Keratinocyte (primary cell): ENCODE results near the gene RAMACL. TPM values are rescaled to one million over a fixed set of nuclear protein-coding genes. Genes with fewer than 3 reads are reported as not detected.

ENCODE experiments used
- DNase-seq: peaks from one replicate; pipeline ENCODE4 v3.0.0-alpha.2; 2011; ENCODE audit warnings: low read depth, missing footprints, low spot score
- FAIRE-seq: peaks from 2 replicates; lab custom pipeline; 2011; peaks lifted over from hg19 to GRCh38; lab: Jason Lieb, UNC
- H2AFZ ChIP-seq: 2 replicates; pipeline ENCODE4 v1.6.0; 2012; ENCODE audit warnings: low read length, control low read depth, inconsistent platforms; ENCODE audit not compliant: control insufficient read depth
- H3K27ac ChIP-seq: 2 replicates; pipeline ENCODE4 v1.5.1; 2011; ENCODE audit warnings: low read length; ENCODE audit not compliant: control insufficient read depth, insufficient read depth
- H3K27me3 ChIP-seq: 3 replicates; pipeline ENCODE4 v1.6.0; 2011; ENCODE audit warnings: low read length; ENCODE audit not compliant: control insufficient read depth, insufficient read depth; ENCODE audit errors: extremely low read depth
- H3K36me3 ChIP-seq, 2 experiments: 2 replicates in 1 of 2; 3 replicates in 1 of 2; pipeline ENCODE4 v1.5.1; 2011; ENCODE audit warnings: low read length in 2 of 2, mild to moderate bottlenecking in 1 of 2; ENCODE audit not compliant: control insufficient read depth in 2 of 2, insufficient read depth in 2 of 2; ENCODE audit errors: extremely low read depth in 1 of 2
- H3K4me1 ChIP-seq: 3 replicates; pipeline ENCODE4 v1.5.1; 2011; ENCODE audit warnings: low read length; ENCODE audit not compliant: control insufficient read depth, insufficient read depth; ENCODE audit errors: extremely low read depth
- H3K4me2 ChIP-seq: 3 replicates; pipeline ENCODE4 v1.6.0; 2011; ENCODE audit warnings: low read depth, low read length; ENCODE audit not compliant: control insufficient read depth, insufficient read depth; ENCODE audit errors: extremely low read depth
- H3K4me3 ChIP-seq, 3 experiments: fragments of 200-600 bp in 1 of 3; sonication (generic) in 1 of 3; 2 replicates in 2 of 3; 3 replicates in 1 of 3; pipeline ENCODE4 v1.5.1; 2011 to 2016; ENCODE audit warnings: low read length in 3 of 3, mild to moderate bottlenecking in 3 of 3, control low read depth in 2 of 3, inconsistent platforms in 1 of 3, low read depth in 1 of 3, mixed read lengths in 1 of 3, mixed run types in 1 of 3, moderate library complexity in 1 of 3; ENCODE audit not compliant: control insufficient read depth in 2 of 3, insufficient read depth in 2 of 3; ENCODE audit errors: extremely low read depth in 1 of 3
- H3K79me2 ChIP-seq: 2 replicates; pipeline ENCODE4 v1.6.0; 2012; ENCODE audit warnings: low read length; ENCODE audit not compliant: control insufficient read depth, insufficient read depth
- H3K9ac ChIP-seq: 3 replicates; pipeline ENCODE4 v1.6.0; 2011; ENCODE audit warnings: low read length; ENCODE audit not compliant: control insufficient read depth, insufficient read depth; ENCODE audit errors: extremely low read depth
- H3K9me1 ChIP-seq: 3 replicates; pipeline ENCODE4 v1.6.0; 2011; ENCODE audit warnings: low read length; ENCODE audit not compliant: control insufficient read depth, insufficient read depth; ENCODE audit errors: extremely low read depth
- H3K9me3 ChIP-seq: 2 replicates; pipeline ENCODE4 v1.5.1; 2012; ENCODE audit warnings: low read depth, low read length; ENCODE audit not compliant: control insufficient read depth
- H4K20me1 ChIP-seq: 3 replicates; pipeline ENCODE4 v1.6.0; 2011; ENCODE audit warnings: low read length; ENCODE audit not compliant: control insufficient read depth, insufficient read depth; ENCODE audit errors: extremely low read depth
- EZH2 ChIP-seq: IDR thresholded peaks from one replicate; pipeline ENCODE4 v1.6.1; 2012; ENCODE audit warnings: inconsistent platforms, mild to moderate bottlenecking, low read length, moderate library complexity
- dilution Hi-C: fragments of 300-500 bp; cut with MboI; formaldehyde crosslinking; loops from one replicate; pipeline ENCODE4 v1.7.0; 2020; ENCODE audit warnings: low sequenced_read_pairs; ENCODE audit not compliant: extremely low pct_ligation_motif_present
- polyA plus RNA-seq, 5 experiments: library from polyadenylated mRNA; depleted of rRNA in 3 of 5; stranded (reverse) in 3 of 5; stranded (forward) in 1 of 5; unstranded in 1 of 5; fragments of >200 nt; gene quantifications; 1 replicate in 1 of 5; 2 replicates in 3 of 5; 3 replicates in 1 of 5; pipeline versions ENCODE4 v1.2.1 to v1.2.3, GENCODE V29; 2011 to 2012; ENCODE audit warnings: missing spikeins in 2 of 5, low read depth in 1 of 5, low replicate concordance in 1 of 5
- TF ChIP-seq, protein P1 (sequence below), 3 experiments: IDR thresholded peaks in 1 of 3; conservative IDR thresholded peaks in 1 of 3; optimal IDR thresholded peaks in 1 of 3; 2 replicates in 2 of 3; 3 replicates in 1 of 3; pipeline versions ENCODE3 to v1.5.1; 2011; ENCODE audit warnings: low read length in 3 of 3, mild to moderate bottlenecking in 3 of 3, moderate library complexity in 2 of 3, control low read depth in 1 of 3, inconsistent platforms in 1 of 3; ENCODE audit not compliant: insufficient read depth in 2 of 3; ENCODE audit errors: extremely low read depth in 1 of 3

The RAMACL gene
- polyA plus RNA-seq, 1 donor (not counting 4 experiments of a cell fraction or from before 2014, with no cell fraction given), result 5.3 TPM

DNA sequence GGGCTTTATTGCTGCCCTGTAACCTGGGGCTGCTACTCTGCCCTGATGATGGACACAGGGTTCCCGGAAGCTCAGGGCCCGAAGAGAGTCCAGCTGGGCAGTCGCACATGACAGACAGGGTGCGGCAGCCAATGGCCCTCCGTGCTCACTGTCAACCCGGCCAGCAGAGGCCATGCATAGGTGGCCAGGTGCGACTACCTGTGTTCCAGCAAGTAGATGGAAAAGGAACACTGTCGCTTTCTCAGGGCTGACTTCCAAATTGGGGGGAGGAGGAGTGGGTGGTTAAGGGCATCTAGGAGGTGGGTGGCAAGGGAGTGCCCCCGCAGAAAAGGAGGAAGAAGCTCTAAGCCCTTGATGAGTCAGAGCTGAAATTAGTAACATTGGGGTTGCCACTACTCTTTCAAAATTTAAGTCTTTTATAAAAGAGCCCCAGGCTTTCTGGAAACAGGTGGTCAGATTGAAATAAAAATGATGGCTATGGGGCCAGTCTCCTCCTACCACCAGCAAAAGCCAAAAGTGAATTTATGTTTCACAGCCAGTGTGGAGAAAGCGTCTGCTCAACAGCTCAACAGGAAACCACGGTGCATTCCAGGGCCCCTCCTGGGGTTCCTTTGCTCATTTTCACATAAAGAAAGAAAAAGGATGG, 2.3 kb upstream of the RAMACL start:
- no peak for DNase-seq
- H3K36me3 ChIP-seq, result no peaks in the 10 kb centered on the region
- H4K20me1 ChIP-seq, result no peaks in the 10 kb centered on the region
- H3K79me2 ChIP-seq, result no peaks in the 10 kb centered on the region
- no peaks in the 10 kb centered on the region for H3K9me3 ChIP-seq
- no peak overlapping the region for H3K4me2 ChIP-seq
- no peaks in the 10 kb centered on the region for H3K4me1 ChIP-seq
- H3K9ac ChIP-seq, result no peak overlapping the region
- TF ChIP-seq EZH2, result no peak
- TF ChIP-seq, protein P1, sequence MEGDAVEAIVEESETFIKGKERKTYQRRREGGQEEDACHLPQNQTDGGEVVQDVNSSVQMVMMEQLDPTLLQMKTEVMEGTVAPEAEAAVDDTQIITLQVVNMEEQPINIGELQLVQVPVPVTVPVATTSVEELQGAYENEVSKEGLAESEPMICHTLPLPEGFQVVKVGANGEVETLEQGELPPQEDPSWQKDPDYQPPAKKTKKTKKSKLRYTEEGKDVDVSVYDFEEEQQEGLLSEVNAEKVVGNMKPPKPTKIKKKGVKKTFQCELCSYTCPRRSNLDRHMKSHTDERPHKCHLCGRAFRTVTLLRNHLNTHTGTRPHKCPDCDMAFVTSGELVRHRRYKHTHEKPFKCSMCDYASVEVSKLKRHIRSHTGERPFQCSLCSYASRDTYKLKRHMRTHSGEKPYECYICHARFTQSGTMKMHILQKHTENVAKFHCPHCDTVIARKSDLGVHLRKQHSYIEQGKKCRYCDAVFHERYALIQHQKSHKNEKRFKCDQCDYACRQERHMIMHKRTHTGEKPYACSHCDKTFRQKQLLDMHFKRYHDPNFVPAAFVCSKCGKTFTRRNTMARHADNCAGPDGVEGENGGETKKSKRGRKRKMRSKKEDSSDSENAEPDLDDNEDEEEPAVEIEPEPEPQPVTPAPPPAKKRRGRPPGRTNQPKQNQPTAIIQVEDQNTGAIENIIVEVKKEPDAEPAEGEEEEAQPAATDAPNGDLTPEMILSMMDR (optimal IDR thresholded peaks at IDR 0.05 in 1 of 3, IDR thresholded peaks at IDR 0.05 in 1 of 3, conservative IDR thresholded peaks at IDR 0.05 in 1 of 3; ENCODE audit: extremely low read depth in 1 of 3, insufficient read depth in 2 of 3, low read length in 3 of 3), result no peak
- no peak overlapping the region for H3K27ac ChIP-seq
- no peak for FAIRE-seq
- dilution Hi-C loops, result no loop called here
- no peak overlapping the region for H3K4me3 ChIP-seq
- no peaks in the 10 kb centered on the region for H3K27me3 ChIP-seq
- H2AFZ ChIP-seq, result no peak overlapping the region
- peaks cover 3% of the 10 kb centered on the region for H3K9me1 ChIP-seq

DNA sequence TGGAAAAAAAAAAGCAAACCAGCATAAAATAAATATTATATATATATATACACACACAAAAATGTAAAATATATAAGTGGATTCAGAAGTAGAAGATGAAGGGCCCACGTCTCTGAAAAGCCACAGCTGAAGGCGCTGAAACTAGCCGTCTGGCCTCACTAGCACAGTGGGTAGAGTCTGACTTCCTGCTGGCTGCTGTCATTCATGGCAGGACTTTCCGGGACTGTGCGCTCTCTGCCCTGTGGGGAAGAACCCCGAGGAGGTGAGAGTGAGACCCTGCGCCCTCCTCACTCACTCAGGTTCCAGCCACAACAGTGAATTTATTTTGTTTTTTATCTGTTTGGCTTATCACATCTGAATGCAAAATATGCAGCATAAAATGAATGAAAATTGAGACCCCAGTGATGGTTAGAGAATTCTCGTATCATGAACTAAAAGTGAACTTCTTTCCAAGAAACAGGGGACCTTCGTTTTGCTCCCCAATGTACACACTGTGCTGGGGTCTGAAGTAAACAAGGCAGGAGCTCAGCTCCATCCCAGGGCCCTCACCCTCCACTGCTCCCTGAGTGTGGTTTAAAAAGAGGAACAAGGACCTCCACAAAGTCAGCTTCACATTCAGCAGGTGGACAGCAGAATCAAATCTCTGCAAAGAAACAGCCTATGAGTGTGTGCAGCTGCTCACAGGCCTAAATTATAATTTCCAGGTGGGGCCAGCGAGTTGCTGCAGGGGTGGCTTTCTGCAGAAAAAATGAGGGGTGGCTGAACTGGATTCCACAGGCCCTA, 1.3 kb upstream of the RAMACL start:
- Histone ChIP-seq H3K4me2 (no peak overlapping the region), H3K36me3 (no peaks in the 10 kb centered on the region), H3K79me2 (no peaks in the 10 kb centered on the region), H3K27me3 (no peaks in the 10 kb centered on the region), H3K4me3 (no peak overlapping the region), H2AFZ (no peak overlapping the region), H4K20me1 (no peaks in the 10 kb centered on the region), H3K27ac (no peak overlapping the region), H3K9me1 (peaks cover 3% of the 10 kb centered on the region), H3K4me1 (no peaks in the 10 kb centered on the region), H3K9ac (no peak overlapping the region), H3K9me3 (no peaks in the 10 kb centered on the region)
- no peak for DNase-seq
- no peak for FAIRE-seq
- TF ChIP-seq, protein P1 (optimal IDR thresholded peaks at IDR 0.05 in 1 of 3, IDR thresholded peaks at IDR 0.05 in 1 of 3, conservative IDR thresholded peaks at IDR 0.05 in 1 of 3; ENCODE audit: extremely low read depth in 1 of 3, insufficient read depth in 2 of 3, low read length in 3 of 3), result no peak
- no peak for TF ChIP-seq EZH2
- dilution Hi-C loops, result no loop called here
